ENCODE measurements around the gene TGFBRAP1.

Gene TGFBRAP1

GRCh38 chr2:105313877-105314276, 15.7 kb downstream of the TGFBRAP1 start:
- DNase-seq: no peak

- no peak for DNase-seq
These were observed 20.4 kb downstream of the TGFBRAP1 start for GRCh38 chr2:105309147-105309545.

- no peak for DNase-seq
These were observed 21.0 kb downstream of the TGFBRAP1 start for GRCh38 chr2:105308382-105309146.

GRCh38 chr2:105307962-105308361, 21.6 kb downstream of the TGFBRAP1 start:
- no peak for DNase-seq

GRCh38 chr2:105307550-105307949, 22.0 kb downstream of the TGFBRAP1 start:
- DNase-seq: no peak

- DNase-seq: no peak
These were observed 22.4 kb downstream of the TGFBRAP1 start for GRCh38 chr2:105307146-105307545.

GRCh38 chr2:105301646-105302045, 27.9 kb downstream of the TGFBRAP1 start:
- DNase-seq: no peak

- DNase-seq: no peak
These were observed 30.2 kb downstream of the TGFBRAP1 start for GRCh38 chr2:105299290-105299689.

GRCh38 chr2:105298017-105298416, 31.5 kb downstream of the TGFBRAP1 start:
- no peak for DNase-seq

- no peak for DNase-seq
These were observed 32.3 kb downstream of the TGFBRAP1 start for GRCh38 chr2:105297216-105297615.

- DNase-seq: no peak
These were observed 33.4 kb downstream of the TGFBRAP1 start for GRCh38 chr2:105296017-105296611.

- no peak for DNase-seq
These were observed 34.6 kb downstream of the TGFBRAP1 start for GRCh38 chr2:105294844-105295481.

GRCh38 chr2:105294046-105294445, 35.5 kb downstream of the TGFBRAP1 start:
- no peak for DNase-seq

- no peak for DNase-seq
These were observed 37.6 kb downstream of the TGFBRAP1 start for GRCh38 chr2:105291981-105292380.

- DNase-seq: no peak
These were observed 38.4 kb downstream of the TGFBRAP1 start for GRCh38 chr2:105290981-105291660.

- no peak for DNase-seq
These were observed 41.4 kb downstream of the TGFBRAP1 start for GRCh38 chr2:105288133-105288532.

GRCh38 chr2:105287692-105288091, 41.8 kb downstream of the TGFBRAP1 start:
- no peak for DNase-seq

- DNase-seq: no peak
These were observed 46.0 kb downstream of the TGFBRAP1 start for GRCh38 chr2:105283532-105283931.

GRCh38 chr2:105280281-105280680, 49.3 kb downstream of the TGFBRAP1 start:
- DNase-seq: no peak

GRCh38 chr2:105279126-105279525, 50.4 kb downstream of the TGFBRAP1 start:
- DNase-seq: no peak

GRCh38 chr2:105278654-105279053, 50.9 kb downstream of the TGFBRAP1 start:
- no peak for DNase-seq

GRCh38 chr2:105274046-105274445, 55.5 kb downstream of the TGFBRAP1 start:
- DNase-seq: no peak

- no peak for DNase-seq
These were observed 57.4 kb downstream of the TGFBRAP1 start for GRCh38 chr2:105272176-105272575.
